SU-DHL-6 (cell line): ENCODE results near the gene CCDC85C.

ENCODE experiments used
- H2AFZ ChIP-seq: fragments of 200-600 bp; sonication (generic); 2 replicates; pipeline ENCODE4 v1.6.1; 2014; ENCODE audit warnings: low read depth, mild to moderate bottlenecking, moderate library complexity, mixed read lengths, antibody characterized with exemption, low read length; ENCODE audit not compliant: severe bottlenecking
- H3F3A ChIP-seq: fragments of 200-600 bp; shearing (Covaris generic); 2 replicates; pipeline ENCODE4 v1.6.0; 2016; ENCODE audit warnings: antibody characterized with exemption, mild to moderate bottlenecking; ENCODE audit not compliant: insufficient read depth
- H3K27ac ChIP-seq: fragments of 200-600 bp; sonication (generic); 2 replicates; pipeline ENCODE4 v1.5.1; 2016; ENCODE audit warnings: low read depth, mild to moderate bottlenecking, low read length, moderate library complexity, mixed read lengths
- H3K27me3 ChIP-seq: fragments of 200-600 bp; sonication (generic), shearing (Covaris generic); 2 replicates; pipeline ENCODE4 v1.6.0; 2014; ENCODE audit warnings: mild to moderate bottlenecking, low read length
- H3K36me3 ChIP-seq: fragments of 200-600 bp; sonication (generic); 2 replicates; pipeline ENCODE4 v1.6.1; 2014; ENCODE audit warnings: mild to moderate bottlenecking, low read length, mixed read lengths
- H3K4me2 ChIP-seq: fragments of 300-600, 200-600 bp; shearing (Covaris generic), sonication (generic); 2 replicates; pipeline ENCODE4 v1.6.0; 2014; ENCODE audit warnings: low read length, low read depth, mild to moderate bottlenecking; ENCODE audit not compliant: poor library complexity, severe bottlenecking
- H3K4me3 ChIP-seq: fragments of 200-600 bp; sonication (generic); 2 replicates; pipeline ENCODE4 v1.5.1; 2014; ENCODE audit warnings: antibody characterized with exemption, low read length, mild to moderate bottlenecking, mixed read lengths; ENCODE audit not compliant: insufficient read depth, poor library complexity, severe bottlenecking
- H3K79me2 ChIP-seq: fragments of 200-600 bp; sonication (generic); 2 replicates; pipeline ENCODE4 v1.6.1; 2014; ENCODE audit warnings: mild to moderate bottlenecking, low read length, moderate library complexity; ENCODE audit not compliant: insufficient read depth
- H3K9ac ChIP-seq: fragments of 200-600 bp; sonication (generic); 2 replicates; pipeline ENCODE4 v1.7.0; 2014; ENCODE audit warnings: mild to moderate bottlenecking, low read length
- H3K9me2 ChIP-seq: fragments of 200-600 bp; sonication (generic); replicated peaks from 2 replicates; pipeline ENCODE4 v1.6.1; 2014; ENCODE audit warnings: low read length; ENCODE audit not compliant: insufficient read depth
- H3K9me3 ChIP-seq: fragments of 200-600 bp; sonication (generic); 2 replicates; pipeline ENCODE4 v1.6.1; 2014; ENCODE audit warnings: low read length, mixed read lengths; ENCODE audit not compliant: insufficient read depth
- H4K20me1 ChIP-seq: fragments of 200-600 bp; sonication (generic); 2 replicates; pipeline ENCODE4 v1.6.1; 2014; ENCODE audit warnings: low read depth, mild to moderate bottlenecking, antibody characterized with exemption, low read length, moderate library complexity, mixed read lengths
- CTCF ChIP-seq: fragments of 200-600 bp; sonication (generic); IDR thresholded peaks from one replicate; pipeline ENCODE4 v1.5.1; 2017; ENCODE audit warnings: antibody characterized with exemption, mild to moderate bottlenecking, low read length, moderate library complexity; ENCODE audit not compliant: insufficient read depth, poor library complexity, severe bottlenecking
- EZH2phosphoT487 ChIP-seq: fragments of 200-600 bp; sonication (generic), shearing (Covaris generic); conservative IDR thresholded peaks from 2 replicates; pipeline ENCODE4 v1.6.1; 2018; ENCODE audit warnings: mild to moderate bottlenecking, antibody characterized with exemption, low read length, moderate library complexity, mixed read lengths

CCDC85C gene

GRCh38 chr14:99599393-99599792 lies 4.6 kb downstream of the CCDC85C start:
- H3K4me3 ChIP-seq = no peak overlapping the region
- H3K36me3 ChIP-seq = no peaks in the 10 kb centered on the region
- H3K27ac ChIP-seq = no peak overlapping the region
- H4K20me1 ChIP-seq = no peaks in the 10 kb centered on the region
- H2AFZ ChIP-seq = no peak overlapping the region
- H3K4me2 ChIP-seq = no peak overlapping the region
- H3K9ac ChIP-seq = no peak overlapping the region
- H3K27me3 ChIP-seq = no peaks in the 10 kb centered on the region
- no peaks in the 10 kb centered on the region for H3K9me2 ChIP-seq
- H3K9me3 ChIP-seq = no peaks in the 10 kb centered on the region
- H3K79me2 ChIP-seq = no peaks in the 10 kb centered on the region
- H3F3A ChIP-seq = no peaks in the 10 kb centered on the region
- TF ChIP-seq CTCF (no peak), EZH2phosphoT487 (no peak)

GRCh38 chr14:99598774-99599173 lies 5.2 kb downstream of the CCDC85C start:
- Histone ChIP-seq H3K27ac (no peak overlapping the region), H3K79me2 (no peaks in the 10 kb centered on the region), H3K27me3 (no peaks in the 10 kb centered on the region), H3K36me3 (no peaks in the 10 kb centered on the region), H3K4me2 (no peak overlapping the region), H4K20me1 (no peaks in the 10 kb centered on the region), H3K9ac (no peak overlapping the region), H3K4me3 (no peak overlapping the region), H3K9me2 (no peaks in the 10 kb centered on the region), H3F3A (no peaks in the 10 kb centered on the region), H3K9me3 (no peaks in the 10 kb centered on the region), H2AFZ (no peak overlapping the region)
- TF ChIP-seq CTCF (no peak), EZH2phosphoT487 (no peak)

GRCh38 chr14:99597911-99598600 lies 6.0 kb downstream of the CCDC85C start:
- Histone ChIP-seq H3K9ac (no peak overlapping the region), H2AFZ (no peak overlapping the region), H3K79me2 (no peaks in the 10 kb centered on the region), H4K20me1 (no peaks in the 10 kb centered on the region), H3K9me3 (no peaks in the 10 kb centered on the region), H3K4me3 (no peak overlapping the region), H3K4me2 (no peak overlapping the region), H3K9me2 (no peaks in the 10 kb centered on the region), H3K27ac (no peak overlapping the region), H3F3A (no peaks in the 10 kb centered on the region), H3K27me3 (no peaks in the 10 kb centered on the region), H3K36me3 (no peaks in the 10 kb centered on the region)
- TF ChIP-seq CTCF (no peak), EZH2phosphoT487 (no peak)
